NCI-H748 (cell line): ENCODE measurements around the gene FOXO6.
A peak's percentile ranks its signal among the peaks of the same experiment; 100 is the strongest.

ENCODE experiments used
- DNase-seq: peaks from one replicate; lab custom pipeline; 2025; ENCODE audit not compliant: unreplicated experiment; lab: John Stamatoyannopoulos, UW

FOXO6 gene

DNA sequence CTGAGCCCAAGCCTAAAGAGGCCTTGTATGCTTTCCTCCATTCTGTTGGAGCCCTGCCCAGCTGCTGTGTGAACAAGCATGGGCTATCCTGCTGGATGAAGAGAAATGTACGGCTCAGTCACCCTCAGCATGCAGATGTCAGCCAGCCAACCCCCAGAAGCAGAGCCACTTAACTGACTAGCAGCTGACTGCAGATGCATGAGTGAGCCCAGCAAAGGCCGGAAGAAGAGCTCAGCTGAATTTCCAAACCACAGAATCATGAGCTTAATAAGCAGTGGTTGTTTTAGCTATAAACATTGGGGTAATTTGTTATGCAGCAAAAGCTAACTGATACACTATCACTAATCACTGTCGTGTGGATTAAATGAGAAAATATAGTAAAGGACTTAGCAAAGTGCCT is 39.0 kb downstream of the FOXO6 start:
- no peak for DNase-seq

DNA sequence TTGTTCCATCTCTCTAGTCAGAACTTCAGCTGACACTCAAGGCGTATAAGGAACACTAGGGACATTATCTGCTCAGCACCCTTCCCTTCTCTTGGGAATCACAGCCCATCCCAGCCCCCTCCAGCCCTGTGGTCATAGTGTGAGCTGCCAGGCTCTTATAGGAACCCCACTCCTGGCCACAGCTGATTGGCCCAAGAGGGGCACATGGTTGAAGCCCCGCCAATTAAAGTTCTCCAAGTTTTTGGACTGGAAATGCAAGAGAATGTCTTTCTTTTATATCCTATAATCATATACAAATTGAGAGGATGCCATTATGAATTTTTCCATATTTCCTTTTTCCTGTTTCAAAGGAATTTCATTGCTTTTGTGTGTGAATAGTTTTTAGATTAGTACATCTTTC is 40.7 kb downstream of the FOXO6 start:
- DNase-seq = no peak

DNA sequence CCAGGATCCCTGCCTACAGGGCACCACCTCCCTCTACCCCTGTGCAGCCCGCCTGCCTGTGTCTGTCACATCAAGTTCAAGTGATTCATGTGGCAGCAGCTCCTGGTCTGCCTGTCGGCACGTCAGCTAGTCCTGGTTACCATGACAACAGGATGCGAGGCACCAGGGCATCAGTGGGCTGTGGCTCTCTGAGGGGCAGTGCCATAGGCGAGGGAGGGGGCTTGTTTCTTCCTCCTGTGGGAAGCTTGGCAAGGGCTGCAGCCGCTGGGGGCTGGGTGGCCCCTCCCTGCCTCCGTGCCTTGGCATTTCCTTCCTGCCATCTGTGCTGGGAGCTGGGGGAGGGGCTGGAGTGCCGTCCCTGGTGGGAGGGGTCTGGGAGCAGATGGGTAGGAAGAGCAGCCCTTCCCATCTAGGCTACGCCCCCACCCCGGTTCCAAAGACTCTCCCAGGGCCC is 43.1 kb downstream of the FOXO6 start:
- peak; percentile 100 for DNase-seq

DNA sequence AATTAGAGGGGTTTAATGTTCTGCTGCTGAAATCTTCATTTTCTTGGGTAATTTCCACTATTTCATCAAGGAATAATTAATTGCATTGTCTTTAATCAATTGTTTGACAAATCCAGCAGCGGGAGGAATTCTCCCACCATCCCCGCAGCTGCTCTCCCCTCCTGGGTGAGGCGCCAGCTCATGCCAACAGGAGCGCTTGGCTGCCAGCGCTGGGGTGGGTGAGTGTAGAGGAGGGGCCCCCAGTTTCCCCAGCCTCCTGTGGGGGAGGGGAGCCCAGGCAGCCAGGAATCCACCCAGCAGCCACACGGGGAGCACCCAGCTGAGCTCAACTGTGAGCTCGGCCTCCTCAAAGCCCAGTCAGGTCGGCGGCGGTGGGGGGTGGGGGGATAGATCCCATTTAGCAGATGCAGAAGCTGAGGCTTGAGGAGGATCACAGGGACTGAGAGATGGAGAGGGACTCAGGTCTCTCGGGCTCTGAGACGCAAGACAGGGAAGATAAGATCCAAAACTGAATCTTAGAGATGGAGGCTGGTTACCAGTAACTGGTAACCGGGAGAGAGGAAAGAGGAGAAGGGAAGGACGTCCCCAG is 46.5 kb downstream of the FOXO6 start:
- DNase-seq = no peak

DNA sequence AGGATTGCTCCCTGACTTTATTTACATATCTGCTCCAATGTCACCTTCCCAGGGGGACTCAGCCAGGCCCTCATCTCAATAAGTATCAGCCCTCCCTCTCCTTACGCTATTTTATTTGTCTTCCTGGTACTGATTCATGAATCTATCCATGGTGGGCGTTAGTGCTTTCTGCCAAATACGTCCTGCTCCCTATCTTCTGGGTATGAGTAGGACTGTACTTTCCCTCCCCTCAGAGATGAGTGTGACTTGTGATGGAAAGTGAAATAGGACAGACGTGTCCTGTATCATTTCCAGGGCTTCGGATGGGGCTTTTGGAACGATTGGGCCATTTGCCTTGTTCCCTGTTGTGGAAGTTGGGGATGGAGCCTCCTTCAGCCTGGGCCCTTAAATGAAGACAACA is 47.5 kb downstream of the FOXO6 start:
- DNase-seq = no peak

DNA sequence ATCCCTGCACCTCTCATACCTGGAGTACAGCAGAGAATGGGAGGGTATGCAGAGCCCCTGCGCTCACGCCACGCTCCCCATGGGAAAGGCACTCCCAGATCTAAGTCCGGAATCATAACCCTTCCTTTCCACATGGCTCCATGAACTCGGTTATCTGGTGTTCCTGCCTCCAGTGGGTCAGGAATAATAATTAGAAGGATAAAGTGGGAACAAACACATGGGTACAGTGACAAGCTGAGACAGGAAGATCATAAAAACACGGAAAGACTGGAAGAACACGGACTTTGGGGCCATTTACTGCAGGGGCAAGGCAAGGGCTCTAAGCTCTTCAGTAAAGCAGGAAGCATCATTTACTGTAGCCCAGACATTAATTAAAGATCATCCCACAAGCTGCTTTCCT is 48.6 kb downstream of the FOXO6 start:
- DNase-seq = no peak

DNA sequence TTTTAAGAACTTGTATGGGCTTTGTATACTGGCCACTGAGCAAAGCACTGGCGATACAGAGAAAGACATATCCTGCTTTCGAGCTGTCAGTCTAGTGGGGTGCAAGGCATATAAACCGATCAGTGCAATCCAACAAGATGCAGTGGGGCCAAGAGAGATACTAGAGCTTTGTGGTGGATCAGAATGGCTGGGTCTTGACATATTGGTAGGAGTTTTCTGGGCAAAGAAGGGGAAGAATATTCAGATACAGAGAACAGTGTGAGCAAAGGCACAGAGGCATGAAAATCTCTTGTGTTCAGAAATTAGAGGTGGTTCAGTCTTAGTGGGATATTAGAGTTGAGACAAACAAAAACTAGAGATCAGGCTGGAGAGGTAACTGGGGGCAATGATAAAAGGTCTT is 49.2 kb downstream of the FOXO6 start:
- DNase-seq = no peak

DNA sequence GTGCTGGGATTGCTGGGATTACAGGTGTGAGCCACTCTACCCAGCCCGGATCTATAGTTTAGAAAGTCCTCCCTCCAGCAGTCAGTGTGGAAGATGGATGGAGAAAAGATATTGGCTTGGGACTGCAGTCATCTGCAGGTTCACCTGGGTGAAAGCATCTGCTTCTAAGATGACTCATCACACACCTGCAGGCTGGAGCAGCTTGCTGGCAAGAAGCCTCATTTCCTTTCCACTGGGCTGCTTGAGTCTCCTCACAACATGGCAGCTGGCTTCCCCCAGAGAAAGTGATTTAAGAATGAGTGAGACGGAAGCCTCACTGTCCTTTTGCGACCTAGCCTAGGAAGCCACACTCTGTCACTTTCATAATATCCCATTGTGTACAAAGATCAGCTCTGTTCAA is 50.0 kb downstream of the FOXO6 start:
- peak; percentile 72 for DNase-seq

DNA sequence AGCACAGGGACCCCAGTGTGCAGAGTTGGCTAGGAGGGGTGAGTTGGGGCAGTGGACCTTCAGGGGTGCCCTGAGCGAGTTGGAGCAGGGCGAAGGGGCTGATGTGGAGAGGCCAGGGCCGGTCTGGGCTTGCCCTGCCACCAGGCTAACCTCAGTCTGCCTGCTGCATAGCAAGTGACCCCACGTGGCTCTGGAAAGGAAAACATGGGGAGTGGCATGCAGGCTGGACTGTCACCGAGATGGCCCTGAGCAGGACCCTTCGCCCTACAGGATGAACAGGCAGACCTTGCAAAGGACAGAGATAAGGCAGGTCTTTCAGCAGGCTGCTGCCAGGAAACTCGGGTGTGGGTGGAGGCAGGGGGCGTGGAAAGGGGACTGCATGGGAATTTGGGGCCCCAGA is 51.5 kb downstream of the FOXO6 start:
- peak; percentile 82 for DNase-seq

DNA sequence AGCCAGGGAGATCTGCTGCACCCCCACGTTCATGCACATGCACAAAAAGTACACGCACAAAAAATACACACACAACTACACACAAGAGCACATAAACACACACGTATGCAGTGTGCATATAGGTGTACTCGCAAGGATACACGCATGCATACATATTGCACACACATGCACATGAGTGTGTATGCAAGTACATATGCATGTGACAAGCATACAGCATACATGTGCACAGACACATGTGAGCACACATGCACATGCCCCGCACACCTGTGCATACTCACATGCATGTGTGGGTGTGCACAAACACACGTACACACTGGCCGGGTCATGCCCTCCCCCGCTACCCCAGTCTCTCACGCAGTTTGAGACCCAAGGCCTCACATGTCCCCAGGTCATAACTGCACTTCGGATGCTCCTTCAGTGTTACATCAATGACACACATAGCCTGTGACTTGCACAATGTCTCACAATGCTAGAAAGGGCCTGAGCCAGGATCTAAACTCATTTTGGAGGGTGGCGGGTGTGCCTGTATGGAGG is 52.6 kb downstream of the FOXO6 start:
- no peak for DNase-seq

DNA sequence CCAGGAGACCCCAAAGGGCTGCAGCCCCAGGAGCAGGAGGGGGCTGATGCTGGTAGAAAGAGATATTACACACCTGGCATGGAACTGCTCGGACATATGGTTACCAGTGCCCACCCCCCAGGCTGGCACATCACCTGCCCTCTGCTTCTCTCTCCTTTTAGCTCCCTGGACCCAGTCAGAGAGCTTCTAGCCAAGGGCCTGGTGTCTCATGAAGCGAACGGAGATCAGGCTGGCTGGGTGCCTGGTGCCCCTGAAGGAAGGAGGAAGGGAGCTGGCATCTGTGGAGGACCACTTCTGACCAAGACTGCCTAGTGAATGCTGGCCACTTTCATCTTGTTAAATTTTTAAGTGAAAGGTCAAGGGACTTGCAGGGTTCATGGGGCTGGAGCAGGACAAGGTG is 53.1 kb downstream of the FOXO6 start:
- DNase-seq = no peak

DNA sequence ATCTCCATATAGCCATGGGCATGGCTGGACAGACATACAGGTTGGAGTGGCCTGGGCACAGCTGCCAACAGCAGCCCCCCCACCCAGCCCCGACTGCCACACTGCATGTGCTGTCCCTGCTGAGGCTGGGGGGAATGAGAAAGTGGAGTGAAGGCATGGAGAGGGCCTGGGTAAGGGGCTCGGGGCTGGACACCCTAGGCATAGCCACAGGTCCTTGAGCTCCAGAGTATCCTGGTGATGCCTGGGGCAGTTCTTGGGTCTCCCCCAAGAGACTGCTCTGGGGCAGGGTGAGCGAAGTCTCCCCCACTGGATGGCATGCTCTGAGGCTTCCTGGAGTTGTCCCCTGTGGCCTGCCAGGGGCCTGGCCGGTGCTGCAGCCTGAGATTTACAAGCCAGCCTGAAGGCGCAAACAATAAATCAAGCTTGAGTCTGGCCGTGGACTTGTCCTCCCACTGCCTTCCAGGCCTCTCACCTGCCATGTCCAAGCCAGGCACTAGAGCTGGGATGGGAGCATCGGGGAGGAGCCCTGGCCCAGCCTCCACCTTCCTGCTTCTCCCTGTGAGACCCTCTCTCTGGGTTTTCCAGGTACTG is 53.6 kb downstream of the FOXO6 start:
- no peak for DNase-seq

DNA sequence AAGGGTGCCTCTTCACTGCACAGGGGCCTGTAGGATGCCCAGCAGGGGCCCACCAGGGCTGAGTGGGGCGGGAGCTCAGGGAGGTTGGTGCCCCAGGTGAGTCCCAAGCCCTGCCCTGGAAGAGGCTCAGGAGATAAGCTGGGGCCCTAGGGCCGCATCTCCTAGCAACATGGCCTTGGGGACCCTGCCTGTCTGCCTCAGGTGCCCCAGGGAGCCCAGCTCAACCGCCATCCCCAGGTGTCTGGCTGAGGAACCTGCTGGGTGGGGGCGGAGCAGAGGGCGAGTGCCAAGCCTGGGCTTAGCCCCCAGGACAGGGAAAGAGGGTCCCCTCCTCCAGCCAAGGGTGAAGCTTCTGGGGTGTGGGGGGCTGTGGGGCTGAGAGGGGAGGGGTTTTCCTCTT is 54.8 kb downstream of the FOXO6 start:
- no peak for DNase-seq

DNA sequence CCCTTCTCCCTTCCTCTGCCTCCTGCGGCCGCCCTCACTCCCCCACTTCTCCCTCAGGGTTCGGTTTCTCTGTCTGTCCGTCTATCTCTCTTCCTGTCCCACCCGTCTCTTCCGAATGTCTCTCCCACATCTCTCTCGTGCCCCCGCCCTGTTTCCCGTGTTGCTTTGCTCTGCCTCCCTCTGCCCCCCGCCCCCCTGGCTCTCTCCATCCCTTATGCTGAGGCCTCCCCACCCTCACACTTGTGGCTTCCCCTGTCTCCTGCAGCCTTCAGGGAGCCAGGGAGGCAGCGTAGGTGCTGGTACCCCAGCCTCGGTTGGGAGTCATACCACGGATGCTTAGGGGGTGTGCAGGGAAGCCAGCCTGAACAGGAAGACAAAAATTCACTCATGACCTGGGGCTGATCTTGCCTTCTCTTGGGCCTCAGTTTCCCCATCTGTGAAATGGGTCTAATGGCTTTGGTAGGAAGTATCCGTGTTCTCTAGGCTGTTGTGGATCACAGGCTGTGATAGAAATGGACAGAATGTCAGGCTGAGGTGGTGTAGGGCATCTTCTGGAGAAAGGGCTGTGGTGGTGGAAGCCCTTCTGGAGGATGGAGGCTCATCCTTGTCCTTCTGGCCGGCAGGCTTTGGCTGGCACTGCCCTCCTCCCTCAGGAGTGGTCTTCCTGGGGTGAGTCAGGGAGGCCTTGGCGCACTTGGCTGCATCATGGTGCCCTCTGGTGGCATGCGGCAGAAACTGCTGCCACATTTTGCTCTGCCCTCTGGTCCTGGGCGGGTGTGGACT is 55.5 kb downstream of the FOXO6 start:
- DNase-seq = peak; percentile 97

DNA sequence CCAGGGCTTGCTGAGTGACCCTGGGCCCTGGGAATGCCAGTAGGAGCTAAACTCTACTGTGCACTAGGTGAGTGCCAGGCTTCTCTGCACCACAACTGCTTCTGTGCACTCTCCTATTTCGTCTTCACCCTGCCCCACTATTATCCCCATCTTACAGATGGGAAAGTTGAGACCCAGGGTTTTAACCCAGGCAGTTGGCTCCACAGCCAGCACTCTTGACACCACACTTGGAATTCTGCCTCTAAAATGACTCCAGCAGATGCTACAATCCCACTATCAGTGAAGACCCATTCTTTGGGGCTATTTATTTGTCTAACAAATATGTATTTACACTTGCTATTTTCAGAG is 56.1 kb downstream of the FOXO6 start:
- no peak for DNase-seq

DNA sequence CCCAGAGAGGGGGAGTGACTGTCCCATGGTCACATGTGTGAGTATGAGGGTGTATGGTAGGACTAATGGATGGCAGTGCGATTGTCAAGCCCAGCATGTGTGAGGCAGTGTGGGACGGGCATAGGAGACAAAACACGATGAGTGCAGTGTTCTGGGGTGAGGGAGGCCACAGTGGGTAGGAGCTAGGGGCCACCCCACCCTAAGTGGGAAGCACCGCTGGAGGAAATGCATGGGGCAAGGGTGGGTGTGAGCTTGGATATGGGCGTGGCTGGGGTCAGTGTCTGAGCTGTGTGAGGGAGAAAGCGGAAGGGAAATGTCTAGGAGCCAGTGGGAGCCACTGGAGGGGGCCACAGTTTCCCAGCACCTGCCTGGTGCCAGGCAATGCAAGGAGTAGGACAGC is 56.5 kb downstream of the FOXO6 start:
- DNase-seq = no peak

DNA sequence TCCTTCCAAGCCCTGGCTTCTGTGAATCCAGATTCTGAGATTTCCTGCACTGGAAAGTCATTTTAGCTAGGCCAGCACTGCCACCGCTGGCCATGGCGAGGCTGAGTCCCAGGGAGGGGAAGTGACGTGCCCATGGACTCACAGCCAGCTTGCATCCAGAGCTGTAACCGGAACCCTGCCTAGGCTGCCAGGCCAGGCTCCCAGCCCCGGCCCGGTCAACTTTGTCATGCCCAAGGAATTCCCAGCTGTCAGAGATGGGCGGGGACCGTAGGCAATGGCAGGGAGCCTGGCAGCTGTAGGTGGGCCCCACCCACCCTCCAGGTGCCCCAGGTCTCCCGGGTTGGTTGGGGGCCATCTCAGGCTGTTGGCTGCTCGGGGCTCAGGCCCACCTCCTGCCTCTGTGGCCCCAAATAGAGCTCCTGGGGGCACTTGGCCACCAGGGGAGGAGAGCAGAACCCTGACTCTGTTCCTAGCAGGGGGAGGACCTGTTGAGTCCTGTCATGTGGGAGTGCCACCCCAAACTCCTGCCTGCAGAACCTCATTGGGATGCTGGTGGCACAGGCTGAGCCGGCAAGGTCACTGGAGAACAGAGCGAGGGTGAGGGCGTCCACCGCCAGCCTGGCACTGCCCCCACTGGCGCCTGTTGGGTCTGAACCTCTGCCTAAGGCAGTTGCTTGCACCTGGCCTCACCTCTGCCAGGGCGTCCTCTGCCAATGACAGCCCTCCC is 57.8 kb downstream of the FOXO6 start:
- DNase-seq = peak; percentile 86

DNA sequence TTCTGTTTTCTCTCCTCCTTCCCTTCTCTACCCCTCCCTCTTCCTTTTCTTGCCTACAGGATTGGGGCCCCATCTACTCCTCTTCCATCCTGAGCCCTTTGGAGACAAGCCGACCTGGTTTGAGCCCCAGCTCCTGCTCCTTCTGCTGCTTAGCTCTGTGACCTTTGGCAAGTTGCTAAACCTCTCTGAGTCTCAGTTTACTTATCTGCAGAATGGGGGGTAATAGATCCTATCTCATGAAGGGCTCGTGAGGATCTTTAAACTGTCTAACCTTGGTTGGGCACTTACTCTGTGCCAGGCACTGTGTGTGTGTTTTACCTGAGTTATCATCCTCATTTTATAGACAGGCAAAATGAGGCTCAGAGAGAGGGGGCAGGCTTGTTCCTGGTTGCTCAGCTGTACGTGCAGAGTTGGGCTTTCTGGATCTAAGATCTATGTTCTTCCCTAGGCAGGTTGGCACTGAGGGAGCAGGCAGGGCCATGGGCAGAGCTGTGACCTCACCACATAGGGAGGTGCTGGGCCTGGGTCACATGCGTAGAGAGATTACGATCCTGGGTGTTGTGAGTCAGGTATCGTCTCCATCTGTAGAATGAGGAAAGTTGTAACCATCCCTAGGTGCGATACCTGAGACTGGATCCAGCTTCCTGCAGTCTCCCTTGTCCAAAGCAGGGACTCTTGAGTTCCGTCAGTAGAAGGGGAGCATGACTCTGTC is 58.5 kb downstream of the FOXO6 start:
- DNase-seq = no peak

DNA sequence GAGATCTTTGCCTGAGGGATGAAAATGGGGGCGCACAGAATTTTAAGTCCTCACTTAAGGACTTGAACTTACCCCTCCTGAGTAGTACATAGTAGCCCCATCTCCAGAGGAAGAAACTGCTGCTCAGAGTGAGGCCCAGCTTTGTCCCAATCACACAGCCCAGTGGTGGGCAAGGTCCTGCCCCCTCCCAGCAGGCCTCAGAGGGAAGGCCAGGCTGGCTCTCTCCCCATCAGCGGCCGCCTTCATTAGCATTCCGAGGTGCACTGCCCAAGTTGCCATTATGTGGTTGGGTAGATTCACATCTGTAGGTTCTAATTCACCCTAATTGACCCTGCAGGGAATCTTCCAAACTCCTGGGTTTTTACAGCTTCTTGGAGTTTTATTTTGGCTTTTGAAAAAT is 59.1 kb downstream of the FOXO6 start:
- no peak for DNase-seq

DNA sequence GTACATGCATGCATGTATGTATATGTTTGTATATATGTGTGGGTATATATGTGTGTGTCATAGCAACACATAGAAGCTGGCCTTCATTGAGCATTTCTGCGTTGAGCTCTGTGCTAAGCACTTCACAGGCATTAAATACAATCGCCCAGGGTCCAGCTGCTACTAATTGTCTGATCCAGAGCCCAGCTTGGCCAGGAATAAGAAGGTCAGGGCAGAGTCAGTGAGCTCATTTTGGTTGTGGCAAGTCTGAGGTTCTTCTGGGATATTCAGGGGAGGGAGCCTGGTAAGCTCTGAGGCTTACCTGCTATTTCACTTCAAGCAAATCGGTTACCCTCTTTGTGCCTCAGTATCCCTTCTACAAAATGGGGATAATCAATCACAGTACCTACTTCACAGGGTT is 59.6 kb downstream of the FOXO6 start:
- no peak for DNase-seq

DNA sequence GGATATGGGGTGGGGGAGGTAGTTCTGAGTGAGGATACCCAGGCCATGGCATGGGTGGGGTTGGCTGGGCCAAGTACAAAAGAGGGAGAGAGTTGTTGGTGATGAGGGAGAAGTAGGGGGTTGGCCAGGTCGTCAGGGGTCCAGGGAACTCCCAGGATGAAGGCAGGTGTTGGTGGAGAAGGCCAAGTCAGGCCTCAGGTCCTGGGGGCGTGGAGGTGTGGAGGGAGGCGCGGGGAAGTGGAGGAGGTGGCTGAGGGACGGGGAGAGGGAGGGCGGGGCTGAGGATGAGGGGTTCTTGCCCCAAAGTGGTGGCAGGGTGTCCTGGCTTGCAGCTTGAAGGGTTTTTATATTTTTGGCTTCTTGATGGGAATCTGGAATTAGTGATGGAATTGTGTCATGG is 61.1 kb downstream of the FOXO6 start:
- DNase-seq = no peak
